Cardiac muscle cell (in vitro differentiated cells and primary cell): ENCODE measurements around the gene DCAF10. TPM values are rescaled to one million over a fixed set of nuclear protein-coding genes. Genes with fewer than 3 reads are reported as not detected.

ENCODE experiments used
- DNase-seq, 2 donors: peaks; one replicate each; pipeline versions ENCODE4 v3.0.0 to v3.0.0-alpha.2; 2010 to 2017; ENCODE audit warnings: low read depth in 1 of 2, low spot score in 1 of 2
- H3K27ac ChIP-seq: fragments of 200-600 bp; sonication (generic); 2 replicates; pipeline ENCODE4 v1.5.1; 2016
- H3K27me3 ChIP-seq: fragments of 200-600 bp; sonication (generic); 2 replicates; pipeline ENCODE4 v1.6.0; 2016; ENCODE audit warnings: control low read depth
- H3K36me3 ChIP-seq: fragments of 200-600 bp; sonication (generic); 2 replicates; pipeline ENCODE4 v1.5.1; 2016; ENCODE audit warnings: control low read depth
- H3K4me1 ChIP-seq: fragments of 200-600 bp; sonication (generic); 2 replicates; pipeline ENCODE4 v1.8.1; 2017; ENCODE audit warnings: low read depth, mild to moderate bottlenecking, mixed run types
- H3K4me3 ChIP-seq: fragments of 200-600 bp; sonication (generic); 2 replicates; pipeline ENCODE4 v1.5.1; 2016; ENCODE audit warnings: mild to moderate bottlenecking
- H3K9me3 ChIP-seq: fragments of 200-600 bp; sonication (generic); 2 replicates; pipeline ENCODE4 v1.5.1; 2017; ENCODE audit warnings: low read depth, mild to moderate bottlenecking, control low read depth
- CTCF ChIP-seq: IDR thresholded peaks from 2 replicates; pipeline ENCODE4 v1.5.1; 2012; ENCODE audit warnings: low read depth, mild to moderate bottlenecking, low read length
- polyA plus RNA-seq: library from polyadenylated mRNA; unstranded; fragments of >200 nt; fragmentation: Nextera tagmentation; extraction: Ambion mirVana; gene quantifications from 2 replicates; pipeline ENCODE4 v1.2.1, GENCODE V29; 2016
- total RNA-seq: library from RNA; depleted of rRNA; stranded (reverse); fragments of >200 nt; gene quantifications from 2 replicates; pipeline ENCODE4 v1.2.3, GENCODE V29; 2016

Gene DCAF10
- total and polyA plus RNA-seq, 2 experiments from 2014 or later = 22.9 to 23.1 TPM

- Histone ChIP-seq H3K9me3 (no peaks in the 10 kb centered on the region), H3K27me3 (no peaks in the 10 kb centered on the region), H3K36me3 (peaks cover 2% of the 10 kb centered on the region), H3K27ac (no peak overlapping the region), H3K4me1 (peaks cover 6% of the 10 kb centered on the region), H3K4me3 (no peak overlapping the region)
- no peak for DNase-seq
- TF ChIP-seq CTCF = no peak
These were observed 114.2 kb downstream of the DCAF10 start for GRCh38 chr9:37914701-37915358.

DNA sequence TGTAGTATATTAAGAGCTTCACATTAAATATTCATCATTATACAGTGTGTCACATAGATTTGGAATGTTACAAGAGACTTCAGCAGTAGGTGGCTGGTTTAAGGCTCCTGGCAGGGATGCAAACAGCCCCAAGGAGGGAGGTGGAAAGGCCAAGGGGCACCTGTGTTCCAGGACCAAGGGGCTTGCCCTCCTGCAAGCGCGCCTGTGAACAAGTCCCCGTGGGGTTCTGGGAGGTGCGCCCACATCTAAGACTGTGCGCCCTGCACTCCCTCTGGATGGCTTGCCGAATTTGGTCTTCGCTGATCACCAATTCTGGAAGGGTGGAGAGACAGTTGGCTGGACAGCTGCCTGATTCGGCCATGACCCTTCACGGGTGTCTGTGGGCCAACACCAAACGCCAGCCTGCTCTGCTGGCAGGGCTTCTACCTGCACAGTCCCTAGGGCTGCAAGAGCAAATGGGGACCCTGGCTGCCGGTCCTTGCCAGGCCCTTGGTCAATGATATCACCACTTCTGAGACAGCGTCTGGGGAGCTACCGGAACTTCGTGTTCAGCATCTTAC lies 115.4 kb downstream of the DCAF10 start:
- TF ChIP-seq CTCF = no peak
- H3K27me3 ChIP-seq = no peaks in the 10 kb centered on the region
- no peak overlapping the region for H3K4me3 ChIP-seq
- peaks cover 6% of the 10 kb centered on the region for H3K4me1 ChIP-seq
- H3K27ac ChIP-seq = no peak overlapping the region
- DNase-seq = no peak
- peaks cover 2% of the 10 kb centered on the region for H3K36me3 ChIP-seq
- H3K9me3 ChIP-seq = no peaks in the 10 kb centered on the region

- Histone ChIP-seq H3K27ac (no peak overlapping the region), H3K27me3 (no peaks in the 10 kb centered on the region)
These were observed 116.1 kb downstream of the DCAF10 start for GRCh38 chr9:37916471-37917312.

More at GRCh38 chr9:37916471-37917312, 116.1 kb downstream of the DCAF10 start:
- H3K4me3 ChIP-seq = no peak overlapping the region
- no peaks in the 10 kb centered on the region for H3K9me3 ChIP-seq
- H3K4me1 ChIP-seq = peaks cover 8% of the 10 kb centered on the region
- no peak for TF ChIP-seq CTCF
- DNase-seq = no peak
- peaks cover 2% of the 10 kb centered on the region for H3K36me3 ChIP-seq

Other genes with a start within 250 kb of the DCAF10 start
- gene FBXO10, start 224.4 kb upstream of the DCAF10 start, total RNA-seq = 19.8 and 25.6 TPM in 2 replicates
- 10.6 and 13.4 TPM in 2 replicates for gene FBXO10, start 224.4 kb upstream of the DCAF10 start, polyA plus RNA-seq
- 63.3 and 137 TPM in 2 replicates for gene TOMM5, start 208.2 kb upstream of the DCAF10 start, total RNA-seq
- 208 and 264 TPM in 2 replicates for gene TOMM5, start 208.2 kb upstream of the DCAF10 start, polyA plus RNA-seq
- gene FRMPD1, start 149.8 kb upstream of the DCAF10 start, total RNA-seq = 0.15 and 1.5 TPM in 2 replicates
- gene FRMPD1, start 149.8 kb upstream of the DCAF10 start, polyA plus RNA-seq = 0.32 TPM in 1 of 2 replicates, not detected in the other
- 4.1 and 4.5 TPM in 2 replicates for gene TRMT10B, start 47.0 kb upstream of the DCAF10 start, total RNA-seq
- 8.8 and 12.5 TPM in 2 replicates for gene TRMT10B, start 47.0 kb upstream of the DCAF10 start, polyA plus RNA-seq
- gene EXOSC3, start 15.7 kb upstream of the DCAF10 start, total RNA-seq = 51.6 and 55.2 TPM in 2 replicates
- 38.0 and 48.0 TPM in 2 replicates for gene EXOSC3, start 15.7 kb upstream of the DCAF10 start, polyA plus RNA-seq
- 17.0 and 21.1 TPM in 2 replicates for gene SLC25A51, start 103.3 kb downstream of the DCAF10 start, total RNA-seq
- 13.0 and 14.1 TPM in 2 replicates for gene SLC25A51, start 103.3 kb downstream of the DCAF10 start, polyA plus RNA-seq